Uterus (tissue), 4 donors: ENCODE data around the gene AMOTL1. TPM values are rescaled to one million over a fixed set of nuclear protein-coding genes. Genes with fewer than 3 reads are reported as not detected.

Source experiments
- DNase-seq, 2 donors: peaks; one replicate each; pipeline ENCODE4 v3.0.0-alpha.2; 2019 to 2020
- H3K27ac ChIP-seq, 2 donors: fragments of 200-600 bp; sonication (generic); 1 replicate in 1 of 2; 2 replicates in 1 of 2; pipeline ENCODE4 v1.5.1; 2016 to 2018
- H3K27me3 ChIP-seq, 2 donors: fragments of 200-600 bp; sonication (generic); one replicate each; pipeline ENCODE4 v1.5.1; 2018 to 2019; ENCODE audit warnings: control low read depth in 1 of 2
- H3K36me3 ChIP-seq, 2 donors: fragments of 200-600 bp; sonication (generic); one replicate each; pipeline ENCODE4 v1.5.1; 2019; ENCODE audit warnings: control low read depth in 1 of 2
- H3K4me1 ChIP-seq, 2 donors: fragments of 200-600 bp; sonication (generic); one replicate each; pipeline ENCODE4 v1.5.1; 2018 to 2019; ENCODE audit warnings: control low read depth in 1 of 2
- H3K4me3 ChIP-seq, 2 donors: fragments of 200-600 bp; sonication (generic); 1 replicate in 1 of 2; 2 replicates in 1 of 2; pipeline ENCODE4 v1.5.1; 2018 to 2019; ENCODE audit warnings: mild to moderate bottlenecking in 1 of 2
- H3K9me3 ChIP-seq, 2 donors: fragments of 200-600 bp; sonication (generic); one replicate each; pipeline ENCODE4 v1.5.1; 2019; ENCODE audit warnings: control low read depth in 1 of 2
- CTCF ChIP-seq, 4 experiments: fragments of 200-600 bp in 2 of 4; fragments of 450-650 bp in 2 of 4; sonication (generic) in 2 of 4; IDR thresholded peaks; one replicate each; pipeline ENCODE4 v1.5.1; 2016 to 2019; ENCODE audit warnings: antibody characterized with exemption in 4 of 4, mild to moderate bottlenecking in 2 of 4, moderate library complexity in 1 of 4
- POLR2A ChIP-seq, 2 donors: fragments of 450-650 bp; IDR thresholded peaks; one replicate each; pipeline ENCODE4 v1.6.1; 2016; ENCODE audit warnings: antibody characterized with exemption in 2 of 2, mild to moderate bottlenecking in 1 of 2, moderate library complexity in 1 of 2
- intact Hi-C: fragments of 100-400 bp; cut with DNase I; formaldehyde crosslinking; loops from one replicate; pipeline ENCODE4 v1.15.1; 2023; ENCODE audit warnings: low total_unique reads
- total RNA-seq, 4 donors: library from RNA; depleted of rRNA in 3 of 4; stranded (reverse); fragments of >200 nt in 3 of 4; gene quantifications; one replicate each; pipeline versions ENCODE4 v1.1.0 to v1.2.4, GENCODE V29; 2014 to 2023
- donor health status: DM: yes; HTN: yes; CAD: no.

Gene AMOTL1
- total RNA-seq, 4 donors from 2014 or later: 20.6 to 107 (median 41.5) TPM

- Histone ChIP-seq H3K9me3 (no peaks in the 10 kb centered on the region), H3K4me3 (no peak overlapping the region), H3K4me1 (no peaks in the 10 kb centered on the region), H3K36me3 (no peaks in the 10 kb centered on the region), H3K27me3 (no peaks in the 10 kb centered on the region), H3K27ac (no peak overlapping the region)
- TF ChIP-seq POLR2A (IDR thresholded peaks at IDR 0.05) (no peak), CTCF (IDR thresholded peaks at IDR 0.05) (no peak)
- no peak for DNase-seq
- intact Hi-C loops: no loop called here
Measured at GRCh38 chr11:94882931-94883330, 114.8 kb downstream of the AMOTL1 start.

- no peak for DNase-seq
- no peaks in the 10 kb centered on the region for H3K27me3 ChIP-seq
- H3K27ac ChIP-seq: no peak overlapping the region
- no peak overlapping the region for H3K4me3 ChIP-seq
- H3K9me3 ChIP-seq: no peaks in the 10 kb centered on the region
- no peaks in the 10 kb centered on the region for H3K4me1 ChIP-seq
- TF ChIP-seq CTCF (IDR thresholded peaks at IDR 0.05) (no peak), POLR2A (IDR thresholded peaks at IDR 0.05) (no peak)
- no peaks in the 10 kb centered on the region for H3K36me3 ChIP-seq
- intact Hi-C loops: no loop called here
Measured at GRCh38 chr11:94883878-94884277, 115.7 kb downstream of the AMOTL1 start.

- no peaks in the 10 kb centered on the region for H3K36me3 ChIP-seq
- intact Hi-C loops: no loop called here
- H3K27me3 ChIP-seq: no peaks in the 10 kb centered on the region
- H3K9me3 ChIP-seq: no peaks in the 10 kb centered on the region
- no peaks in the 10 kb centered on the region for H3K4me1 ChIP-seq
- H3K27ac ChIP-seq: no peak overlapping the region
- TF ChIP-seq POLR2A (IDR thresholded peaks at IDR 0.05) (no peak), CTCF (IDR thresholded peaks at IDR 0.05) (no peak)
- DNase-seq: no peak
- H3K4me3 ChIP-seq: no peak overlapping the region
Measured at GRCh38 chr11:94884376-94884775, 116.2 kb downstream of the AMOTL1 start.

GRCh38 chr11:94885133-94885532 lies 117.0 kb downstream of the AMOTL1 start:
- H3K27ac ChIP-seq: no peak overlapping the region
- no peak overlapping the region for H3K4me3 ChIP-seq
- TF ChIP-seq POLR2A (IDR thresholded peaks at IDR 0.05) (no peak), CTCF (IDR thresholded peaks at IDR 0.05) (no peak)
- H3K4me1 ChIP-seq: no peaks in the 10 kb centered on the region
- H3K36me3 ChIP-seq: no peaks in the 10 kb centered on the region
- intact Hi-C loops: no loop called here
- H3K9me3 ChIP-seq: no peaks in the 10 kb centered on the region
- no peaks in the 10 kb centered on the region for H3K27me3 ChIP-seq
- DNase-seq: no peak

GRCh38 chr11:94885581-94885980 lies 117.4 kb downstream of the AMOTL1 start:
- no peak overlapping the region for H3K27ac ChIP-seq

More at GRCh38 chr11:94885581-94885980, 117.4 kb downstream of the AMOTL1 start:
- no peak for DNase-seq
- intact Hi-C loops: no loop called here
- TF ChIP-seq POLR2A (IDR thresholded peaks at IDR 0.05) (no peak), CTCF (IDR thresholded peaks at IDR 0.05) (no peak)
- H3K9me3 ChIP-seq: no peaks in the 10 kb centered on the region
- no peaks in the 10 kb centered on the region for H3K36me3 ChIP-seq
- H3K27me3 ChIP-seq: no peaks in the 10 kb centered on the region
- H3K4me3 ChIP-seq: no peak overlapping the region
- H3K4me1 ChIP-seq: no peaks in the 10 kb centered on the region
